Small intestine (tissue), 7 donors: Measurements from ENCODE around the gene DDR2. TPM values are rescaled to one million over a fixed set of nuclear protein-coding genes. Genes with fewer than 3 reads are reported as not detected.

Source experiments
- DNase-seq, 2 donors: peaks; one replicate each; pipeline versions ENCODE4 v3.0.0 to v3.0.0-alpha.2; 2013
- FAIRE-seq: peaks from 2 replicates; lab custom pipeline; 2012; peaks lifted over from hg19 to GRCh38; lab: Jason Lieb, UNC
- H3K27ac ChIP-seq, 3 donors: one replicate each; pipeline ENCODE4 v1.5.1; 2013; ENCODE audit warnings: low read length in 2 of 3, mild to moderate bottlenecking in 2 of 3, control low read depth in 1 of 3, inconsistent platforms in 1 of 3, low read depth in 1 of 3, moderate library complexity in 1 of 3
- H3K27me3 ChIP-seq, 3 donors: one replicate each; pipeline ENCODE4 v1.6.1; 2013; ENCODE audit warnings: low read length in 3 of 3, inconsistent platforms in 1 of 3; ENCODE audit not compliant: control insufficient read depth in 3 of 3, insufficient read depth in 3 of 3
- H3K36me3 ChIP-seq, 3 donors: one replicate each; pipeline ENCODE4 v1.6.1; 2013; ENCODE audit warnings: low read length in 3 of 3, inconsistent platforms in 1 of 3, low read depth in 1 of 3, mild to moderate bottlenecking in 1 of 3, moderate library complexity in 1 of 3; ENCODE audit not compliant: control insufficient read depth in 3 of 3, insufficient read depth in 2 of 3
- H3K4me1 ChIP-seq, 3 donors: one replicate each; pipeline ENCODE4 v1.6.1; 2013; ENCODE audit warnings: low read length in 2 of 3, inconsistent platforms in 1 of 3, low read depth in 1 of 3, mild to moderate bottlenecking in 1 of 3, moderate library complexity in 1 of 3; ENCODE audit not compliant: control insufficient read depth in 3 of 3, insufficient read depth in 2 of 3
- H3K4me3 ChIP-seq, 3 donors: one replicate each; pipeline ENCODE4 v1.5.1; 2013; ENCODE audit warnings: low read length in 3 of 3, control low read depth in 1 of 3, inconsistent platforms in 1 of 3, low read depth in 1 of 3, mild to moderate bottlenecking in 1 of 3, moderate library complexity in 1 of 3
- H3K9me3 ChIP-seq, 2 donors: one replicate each; pipeline ENCODE4 v1.6.1; 2013; ENCODE audit warnings: low read depth in 1 of 2, low read length in 1 of 2; ENCODE audit not compliant: control insufficient read depth in 2 of 2, insufficient read depth in 1 of 2
- WGBS, 3 donors: extraction: QIAGEN DNeasy Blood & Tissue Kit; methylation state at CpG; one replicate each; pipeline ENCODE4 v1.1.7; 2013; 5-methylcytosine and 5-hydroxymethylcytosine counted together
- polyA plus RNA-seq, 4 donors: library from polyadenylated mRNA; stranded (reverse) in 3 of 4; unstranded in 1 of 4; fragments of 200-250 nt in 3 of 4; fragments of 120-200 nt in 1 of 4; gene quantifications; one replicate each; pipeline versions ENCODE4 v1.2.1 to v1.2.3, GENCODE V29; 2013
- donor health status: healthy with polysubstance abuse.
- donor health status: control.
- donor health status: control.
- donor health status: Bipolar disorder and iron deficiency.
- donor health status: healthy.

The DDR2 gene
- polyA plus RNA-seq, 4 donors, result 0.89 to 11.1 (median 5.3) TPM

DNA sequence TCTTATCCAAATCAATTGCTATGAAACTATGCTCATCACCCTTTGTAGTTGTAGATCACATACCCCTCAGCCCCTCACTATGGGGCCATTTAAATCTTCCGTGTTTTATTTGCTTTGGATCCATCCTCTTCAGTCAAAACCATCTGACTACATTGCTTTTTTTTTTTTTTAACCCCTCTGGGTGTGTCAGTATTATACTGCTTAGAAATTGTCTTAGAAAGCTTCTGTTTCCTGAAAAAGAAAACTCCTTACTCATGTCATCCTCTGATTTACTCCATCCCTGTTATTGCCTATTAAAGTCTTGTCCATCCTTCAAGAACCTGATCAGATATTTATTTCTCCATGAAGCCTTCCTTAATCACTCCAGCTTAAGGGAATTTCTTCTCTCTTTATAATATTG lies 84.3 kb downstream of the DDR2 start:
- H3K9me3 ChIP-seq, result no peaks in the 10 kb centered on the region
- H3K4me1 ChIP-seq, result no peaks in the 10 kb centered on the region
- H3K36me3 ChIP-seq, result no peaks in the 10 kb centered on the region
- no peak for FAIRE-seq
- H3K27ac ChIP-seq, result no peak overlapping the region
- H3K4me3 ChIP-seq, result no peak overlapping the region
- DNase-seq, result no peak
- WGBS, 3 donors, result 58 to 86% (median 86%) methylated on average over 1 of the region's 1 CpG
- no peaks in the 10 kb centered on the region for H3K27me3 ChIP-seq

DNA sequence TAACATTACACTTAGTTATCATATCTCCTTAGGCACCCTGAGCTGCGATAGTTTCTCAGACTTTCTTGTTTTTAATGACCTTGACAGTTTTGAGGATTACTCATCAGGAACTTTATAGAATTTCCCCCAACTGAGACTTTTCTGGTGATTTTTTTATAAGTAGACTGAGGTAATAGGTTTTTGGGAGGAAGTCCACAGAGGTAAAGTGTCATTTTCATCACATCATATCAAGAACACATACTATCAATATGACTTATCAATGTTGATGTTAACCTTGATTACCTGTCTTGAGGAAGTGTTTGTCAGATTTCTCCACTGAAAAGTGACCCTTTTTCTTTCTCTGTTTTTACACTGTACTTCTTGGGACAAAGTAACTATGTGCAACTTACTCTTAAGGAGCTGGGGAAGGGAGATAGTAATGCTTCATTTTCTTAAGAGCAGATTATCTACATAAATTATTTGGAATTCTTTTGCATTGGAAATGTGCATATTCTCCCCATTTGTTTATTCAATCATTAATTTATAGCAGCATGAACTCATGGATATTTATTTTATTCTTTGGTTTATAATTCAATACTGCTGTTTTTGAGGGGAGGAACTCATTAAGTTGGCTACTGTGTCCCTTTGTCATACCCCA lies 85.4 kb downstream of the DDR2 start:
- Histone ChIP-seq H3K4me3 (no peak overlapping the region), H3K4me1 (no peaks in the 10 kb centered on the region), H3K9me3 (no peaks in the 10 kb centered on the region), H3K36me3 (no peaks in the 10 kb centered on the region), H3K27me3 (no peaks in the 10 kb centered on the region), H3K27ac (no peak overlapping the region)
- 70 to 81% (median 70%) methylated on average over 1 of the region's 1 CpG for WGBS, 3 donors
- DNase-seq (no peak), FAIRE-seq (no peak)

DNA sequence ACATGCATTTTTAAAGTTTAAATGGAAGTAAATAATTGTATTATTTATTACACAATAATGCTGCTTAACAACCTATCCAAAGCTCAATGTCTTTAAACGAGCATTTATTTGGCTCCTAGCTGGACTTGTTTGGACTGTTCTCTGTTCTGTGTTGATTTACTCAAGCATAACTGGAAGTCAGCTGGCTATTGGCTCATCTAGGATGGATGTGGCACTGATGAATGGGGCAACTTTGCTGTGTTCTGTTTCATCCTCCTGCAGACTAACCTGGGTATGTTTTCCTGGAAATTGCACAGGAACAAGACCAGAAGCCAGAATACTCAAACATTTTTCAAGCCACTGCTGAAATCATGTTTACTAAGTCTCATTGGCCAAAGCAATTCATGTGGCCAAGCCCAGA lies 87.4 kb downstream of the DDR2 start:
- H3K4me1 ChIP-seq, result no peaks in the 10 kb centered on the region
- H3K4me3 ChIP-seq, result no peak overlapping the region
- no peaks in the 10 kb centered on the region for H3K9me3 ChIP-seq
- 37 to 55% (median 41%) methylated on average over 1 of the region's 1 CpG for WGBS, 3 donors
- FAIRE-seq (no peak), DNase-seq (no peak)
- no peak overlapping the region for H3K27ac ChIP-seq
- no peaks in the 10 kb centered on the region for H3K27me3 ChIP-seq
- H3K36me3 ChIP-seq, result no peaks in the 10 kb centered on the region

DNA sequence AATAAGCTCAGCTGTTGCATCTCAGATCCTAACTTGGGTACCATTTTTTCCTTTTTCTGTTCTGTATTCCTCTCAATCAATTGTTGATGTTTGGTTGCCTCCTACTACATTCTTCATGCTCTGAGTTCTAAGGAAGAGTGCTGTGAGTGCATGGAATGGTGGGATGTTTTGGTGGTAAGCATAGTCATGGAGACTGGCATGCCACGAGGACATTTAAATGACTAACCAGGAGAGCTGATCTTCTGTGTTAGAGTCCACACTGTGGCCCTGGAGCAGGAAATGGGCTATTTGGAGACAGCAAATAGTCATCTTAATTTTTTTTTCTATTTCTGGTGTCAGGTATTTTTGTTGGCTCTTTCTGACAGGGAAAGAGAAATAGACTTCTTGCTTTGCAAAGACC lies 88.7 kb downstream of the DDR2 start:
- WGBS, 3 donors, result 80 to 91% (median 90%) methylated on average over 1 of the region's 1 CpG
- no peak for FAIRE-seq
- Histone ChIP-seq H3K36me3 (no peaks in the 10 kb centered on the region), H3K4me3 (no peak overlapping the region), H3K4me1 (no peaks in the 10 kb centered on the region), H3K27ac (no peak overlapping the region), H3K27me3 (no peaks in the 10 kb centered on the region), H3K9me3 (no peaks in the 10 kb centered on the region)
- DNase-seq, result no peak

DNA sequence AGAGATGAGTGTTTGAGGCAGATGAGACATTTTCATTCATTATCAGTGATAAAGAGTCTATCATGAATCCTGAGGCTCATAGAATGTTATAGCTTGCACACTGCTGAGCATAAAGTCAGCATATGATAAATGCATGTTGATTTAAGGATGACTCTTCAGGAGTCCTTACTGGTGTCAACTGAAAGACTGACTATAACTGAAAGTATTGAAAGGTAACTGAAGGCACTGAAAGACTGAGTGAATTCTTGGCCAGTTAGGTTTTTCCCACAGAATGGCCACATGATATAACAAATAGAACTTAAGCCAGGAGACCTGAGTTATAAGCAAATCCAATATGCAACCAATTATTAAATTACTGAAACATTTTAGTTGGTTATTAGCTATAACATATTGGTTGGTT lies 89.2 kb downstream of the DDR2 start:
- DNase-seq (no peak), FAIRE-seq (no peak)
- H3K4me1 ChIP-seq, result no peaks in the 10 kb centered on the region
- H3K36me3 ChIP-seq, result no peaks in the 10 kb centered on the region
- H3K9me3 ChIP-seq, result no peaks in the 10 kb centered on the region
- H3K4me3 ChIP-seq, result no peak overlapping the region
- H3K27ac ChIP-seq, result no peak overlapping the region
- H3K27me3 ChIP-seq, result no peaks in the 10 kb centered on the region

DNA sequence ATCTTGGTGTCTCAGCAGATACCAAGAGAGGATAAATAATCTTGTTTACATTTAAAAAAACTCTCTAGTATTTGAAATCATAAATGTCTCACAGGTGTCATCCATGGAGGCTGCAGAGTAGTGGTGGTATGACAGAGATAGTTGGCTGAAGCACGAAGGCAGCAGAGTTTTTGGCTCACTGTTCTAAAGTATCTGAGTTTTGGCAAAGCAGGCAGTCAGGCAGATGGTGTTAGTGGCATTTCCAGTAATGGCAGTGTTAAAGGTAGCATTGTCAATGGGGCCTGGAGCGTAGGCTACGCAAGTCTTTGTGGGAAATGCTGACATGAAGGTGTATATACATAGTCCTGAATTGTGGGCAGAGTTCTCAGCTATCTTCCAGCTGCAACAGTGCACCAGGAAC lies 89.8 kb downstream of the DDR2 start:
- Histone ChIP-seq H3K4me3 (no peak overlapping the region), H3K27me3 (no peaks in the 10 kb centered on the region), H3K27ac (no peak overlapping the region), H3K36me3 (no peaks in the 10 kb centered on the region), H3K9me3 (no peaks in the 10 kb centered on the region), H3K4me1 (no peaks in the 10 kb centered on the region)
- DNase-seq, result no peak
- FAIRE-seq, result no peak
- WGBS, 3 donors, result 88 to 95% (median 90%) methylated on average over 3 of the region's 3 CpGs

DNA sequence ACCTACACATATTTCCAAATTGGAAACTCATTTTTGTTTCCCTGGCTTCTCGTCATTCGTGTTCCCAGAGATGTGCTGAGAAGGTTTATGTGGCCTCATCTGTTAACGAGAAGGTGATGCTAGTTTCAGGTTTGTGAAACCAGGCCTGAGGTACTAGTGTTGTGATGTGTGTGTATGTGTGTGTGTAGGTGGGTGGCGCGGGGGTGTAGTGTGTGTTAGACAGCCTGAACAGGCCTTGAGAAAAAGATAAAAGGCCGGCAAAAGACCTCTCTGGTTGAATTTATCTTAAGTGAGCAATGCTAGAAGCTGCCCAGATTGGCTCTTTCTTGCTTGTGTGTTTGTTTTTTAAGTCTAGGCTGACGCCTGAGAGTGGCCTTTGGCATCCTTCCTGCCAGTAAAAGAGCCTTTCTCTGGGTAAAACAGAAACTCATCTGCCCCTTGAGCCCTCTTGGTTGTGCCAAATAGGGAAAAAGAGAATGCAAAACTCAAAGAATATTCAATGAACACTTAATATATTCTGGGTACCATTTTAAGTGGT lies 92.4 kb downstream of the DDR2 start:
- DNase-seq, result no peak
- Histone ChIP-seq H3K9me3 (no peaks in the 10 kb centered on the region), H3K27me3 (no peaks in the 10 kb centered on the region), H3K4me1 (peaks cover 0 to 6% (median 0%) of the 10 kb centered on the region in 3 donors), H3K36me3 (no peaks in the 10 kb centered on the region), H3K4me3 (no peak overlapping the region), H3K27ac (no peak overlapping the region)
- WGBS, 3 donors, result 75 to 78% (median 76%) methylated on average over 7 of the region's 7 CpGs
- FAIRE-seq, result no peak

DNA sequence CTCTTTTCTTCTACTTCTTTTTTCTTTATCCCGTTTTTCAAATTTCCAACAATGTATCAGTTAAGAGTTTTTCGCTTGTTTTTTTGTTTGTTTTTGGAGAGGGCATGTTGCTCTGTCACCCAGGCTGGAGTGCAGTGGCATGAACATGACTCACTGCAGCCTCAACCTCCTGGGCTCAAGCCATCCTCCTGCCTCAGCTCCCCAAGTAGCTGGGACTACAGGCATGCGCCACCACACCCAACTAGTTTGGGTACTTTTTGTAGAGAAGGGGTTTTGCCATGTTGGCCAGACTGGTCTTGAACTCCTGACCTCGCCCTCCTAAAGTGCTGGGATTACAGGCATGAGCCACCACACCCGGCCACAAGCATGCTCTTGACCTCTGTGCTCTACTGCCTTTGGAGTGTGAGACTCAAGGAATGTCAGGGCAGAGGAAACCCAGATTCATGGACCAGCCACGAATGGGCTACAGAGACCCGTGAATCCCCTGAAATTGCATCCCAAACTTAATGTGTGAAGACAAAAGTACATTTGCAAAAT lies 93.1 kb downstream of the DDR2 start:
- no peak for DNase-seq
- Histone ChIP-seq H3K27me3 (no peaks in the 10 kb centered on the region), H3K4me1 (peaks cover 0 to 6% (median 0%) of the 10 kb centered on the region in 3 donors), H3K4me3 (no peak overlapping the region), H3K9me3 (no peaks in the 10 kb centered on the region), H3K36me3 (no peaks in the 10 kb centered on the region), H3K27ac (no peak overlapping the region)
- 81 to 88% (median 83%) methylated on average over 7 of the region's 7 CpGs for WGBS, 3 donors
- FAIRE-seq, result no peak
